GM12864 (cell line): ENCODE results near the gene SSBP3.

Experiments
- DNase-seq: peaks from one replicate; pipeline ENCODE4 v3.0.0-alpha.2; 2011; ENCODE audit warnings: low read depth
- H3K4me3 ChIP-seq: 2 replicates; pipeline ENCODE4 v1.5.1; 2011; ENCODE audit warnings: mild to moderate bottlenecking, low read depth, low read length, control low read depth
- TF ChIP-seq, protein P1 (sequence below): IDR thresholded peaks from 2 replicates; pipeline ENCODE4 v1.5.1; 2011; ENCODE audit warnings: low read depth, mild to moderate bottlenecking, moderate library complexity, low read length, control low read depth, inconsistent platforms; ENCODE audit errors: missing control alignments

The SSBP3 gene

DNA sequence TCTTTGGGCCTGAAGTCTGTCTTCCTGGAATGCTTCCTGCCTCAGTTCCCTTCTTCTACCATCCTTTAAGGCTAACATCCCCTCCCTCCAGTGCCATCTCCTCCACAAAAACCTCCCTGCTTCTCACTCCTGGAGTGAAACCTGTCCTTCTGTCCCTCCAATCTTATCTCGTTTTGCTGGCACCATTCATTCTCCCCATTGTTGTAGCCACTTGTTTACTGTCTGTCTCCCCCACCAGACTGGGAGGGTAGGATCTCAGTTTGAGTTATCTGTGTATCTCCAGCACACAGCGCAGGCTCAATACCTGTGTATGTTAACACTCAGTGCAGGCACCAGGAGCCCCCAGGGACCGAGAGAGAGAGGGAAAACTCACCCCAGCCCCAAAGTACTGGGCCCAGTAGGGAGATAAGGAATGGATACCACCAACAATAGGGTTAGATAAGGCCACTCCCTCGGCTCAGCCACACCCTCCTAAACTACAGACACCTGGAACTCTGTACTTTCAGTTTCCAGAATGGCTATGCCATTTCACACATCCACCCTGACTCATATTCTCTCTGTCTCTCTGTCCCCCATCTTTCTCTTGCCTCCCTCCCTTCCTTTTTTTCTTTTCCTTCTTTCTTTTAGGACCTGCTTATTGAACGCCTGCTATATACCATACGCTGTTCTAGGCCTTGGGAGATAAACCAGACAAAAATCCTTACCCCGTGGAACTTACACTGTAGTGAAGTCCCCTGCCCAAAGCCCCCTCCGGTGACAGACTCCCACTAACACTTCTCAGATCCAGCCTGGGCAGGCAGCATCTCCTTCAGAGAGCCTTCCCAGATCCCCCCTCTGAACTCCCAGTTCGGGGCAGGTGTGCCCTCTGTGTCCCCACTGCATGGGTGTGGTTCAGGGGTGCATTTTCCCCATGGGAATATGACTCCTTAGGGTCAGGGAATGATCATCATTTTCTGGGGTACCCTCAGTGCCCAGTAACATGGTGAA lies 3.3 kb upstream of the SSBP3 start:
- no peak overlapping the region for H3K4me3 ChIP-seq
- TF ChIP-seq, protein P1, sequence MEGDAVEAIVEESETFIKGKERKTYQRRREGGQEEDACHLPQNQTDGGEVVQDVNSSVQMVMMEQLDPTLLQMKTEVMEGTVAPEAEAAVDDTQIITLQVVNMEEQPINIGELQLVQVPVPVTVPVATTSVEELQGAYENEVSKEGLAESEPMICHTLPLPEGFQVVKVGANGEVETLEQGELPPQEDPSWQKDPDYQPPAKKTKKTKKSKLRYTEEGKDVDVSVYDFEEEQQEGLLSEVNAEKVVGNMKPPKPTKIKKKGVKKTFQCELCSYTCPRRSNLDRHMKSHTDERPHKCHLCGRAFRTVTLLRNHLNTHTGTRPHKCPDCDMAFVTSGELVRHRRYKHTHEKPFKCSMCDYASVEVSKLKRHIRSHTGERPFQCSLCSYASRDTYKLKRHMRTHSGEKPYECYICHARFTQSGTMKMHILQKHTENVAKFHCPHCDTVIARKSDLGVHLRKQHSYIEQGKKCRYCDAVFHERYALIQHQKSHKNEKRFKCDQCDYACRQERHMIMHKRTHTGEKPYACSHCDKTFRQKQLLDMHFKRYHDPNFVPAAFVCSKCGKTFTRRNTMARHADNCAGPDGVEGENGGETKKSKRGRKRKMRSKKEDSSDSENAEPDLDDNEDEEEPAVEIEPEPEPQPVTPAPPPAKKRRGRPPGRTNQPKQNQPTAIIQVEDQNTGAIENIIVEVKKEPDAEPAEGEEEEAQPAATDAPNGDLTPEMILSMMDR = no peak
- DNase-seq = peak; percentile 55

DNA sequence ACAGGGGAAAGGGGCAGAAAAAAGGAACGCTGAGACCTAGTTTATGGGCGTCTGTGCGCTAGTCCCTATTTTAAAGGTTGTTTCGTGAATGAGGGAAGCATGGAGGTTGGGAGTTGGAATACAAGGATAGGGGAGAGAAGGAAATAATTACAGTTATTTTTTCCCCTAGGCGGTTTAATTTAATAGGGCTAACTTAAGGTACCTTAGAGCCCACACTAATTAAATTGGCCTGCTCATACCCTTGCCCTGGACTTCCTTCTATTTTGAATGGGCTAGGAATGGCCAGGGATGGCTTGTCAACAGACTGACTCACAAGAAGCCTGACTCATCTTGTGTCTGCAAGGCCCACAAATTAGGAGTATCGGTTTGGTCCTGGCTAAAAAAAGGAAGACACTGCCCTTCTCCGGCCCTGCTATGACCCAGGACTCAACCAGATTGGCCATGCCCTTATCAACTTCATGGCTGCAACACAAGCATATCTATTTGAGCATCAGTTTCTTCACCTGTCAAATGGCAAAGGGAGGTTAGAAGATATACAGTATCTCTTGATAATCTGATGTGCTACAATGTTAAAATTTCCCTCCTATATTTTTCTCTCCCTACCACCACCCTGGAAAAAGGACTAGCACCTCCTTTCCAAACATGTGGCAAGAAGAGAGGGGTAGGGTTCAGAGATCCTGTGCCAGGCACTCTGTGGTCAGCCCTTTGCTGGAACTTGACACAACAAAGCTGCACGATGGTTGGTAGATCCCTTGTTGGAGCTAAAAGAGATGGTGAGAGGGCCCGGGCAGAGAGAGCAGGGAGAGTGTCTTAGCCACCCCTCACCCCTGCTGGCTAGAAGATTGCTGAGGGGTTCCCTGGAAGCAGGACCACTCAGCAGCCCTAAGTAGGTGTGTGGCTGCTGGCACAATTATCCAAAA lies 2.2 kb upstream of the SSBP3 start:
- no peak for DNase-seq
- TF ChIP-seq, protein P1 = no peak
- H3K4me3 ChIP-seq = no peak overlapping the region

- peak overlapping the region; percentile 80 for H3K4me3 ChIP-seq
- TF ChIP-seq, protein P1 = no peak
- peak; percentile 91 for DNase-seq
Measured at GRCh38 chr1:54407404-54408146, 1.4 kb upstream of the SSBP3 start.

GRCh38 chr1:54407154-54407403 lies 885 bp upstream of the SSBP3 start:
- TF ChIP-seq, protein P1 = no peak
- no peak for DNase-seq
- H3K4me3 ChIP-seq = peak overlapping the region; percentile 80

GRCh38 chr1:54405898-54406293 lies 298 bp downstream of the SSBP3 start:
- DNase-seq = no peak
- H3K4me3 ChIP-seq = peak overlapping the region; percentile 83
- TF ChIP-seq, protein P1 = no peak
